Liver (tissue), 9 donors: ENCODE data around the gene ZNF777. TPM values are rescaled to one million over a fixed set of nuclear protein-coding genes. Genes with fewer than 3 reads are reported as not detected.
"Not testable (repeated sequence)": the region's sequence is repeated elsewhere in the genome, so short reads cannot be mapped to it uniquely, and the experiment has no call there.

Experiments used
- DNase-seq: peaks from one replicate; pipeline ENCODE4 v3.0.0-alpha.2; 2017; ENCODE audit warnings: low spot score
- H3K27ac ChIP-seq, 2 donors: one replicate each; pipeline ENCODE4 v1.7.0; 2013; ENCODE audit warnings: inconsistent platforms in 2 of 2, low read length in 2 of 2, control low read depth in 1 of 2, low read depth in 1 of 2, mild to moderate bottlenecking in 1 of 2
- H3K27me3 ChIP-seq, 4 donors: one replicate each; pipeline versions ENCODE4 v1.6.1 to v1.7.0; 2013; ENCODE audit warnings: low read length in 3 of 4, inconsistent platforms in 1 of 4, mild to moderate bottlenecking in 1 of 4, moderate library complexity in 1 of 4; ENCODE audit not compliant: control insufficient read depth in 4 of 4, insufficient read depth in 4 of 4
- H3K36me3 ChIP-seq, 4 donors: one replicate each; pipeline versions ENCODE4 v1.6.1 to v1.7.0; 2013; ENCODE audit warnings: low read length in 3 of 4, mild to moderate bottlenecking in 3 of 4, low read depth in 1 of 4, moderate library complexity in 1 of 4; ENCODE audit not compliant: control insufficient read depth in 4 of 4, insufficient read depth in 3 of 4
- H3K4me1 ChIP-seq, 4 donors: one replicate each; pipeline versions ENCODE4 v1.6.1 to v1.7.0; 2013; ENCODE audit warnings: low read length in 3 of 4, mild to moderate bottlenecking in 3 of 4, moderate library complexity in 1 of 4; ENCODE audit not compliant: control insufficient read depth in 4 of 4, insufficient read depth in 4 of 4
- H3K4me3 ChIP-seq, 3 donors: one replicate each; pipeline versions ENCODE4 v1.6.1 to v1.7.0; 2013; ENCODE audit warnings: low read length in 3 of 3, control low read depth in 1 of 3, low read depth in 1 of 3, mild to moderate bottlenecking in 1 of 3
- H3K9ac ChIP-seq, 2 donors: one replicate each; pipeline ENCODE4 v1.7.0; 2013; ENCODE audit warnings: low read length in 2 of 2, mild to moderate bottlenecking in 2 of 2, moderate library complexity in 2 of 2, control low read depth in 1 of 2, low read depth in 1 of 2
- H3K9me3 ChIP-seq, 4 donors: one replicate each; pipeline versions ENCODE4 v1.6.1 to v1.7.0; 2013; ENCODE audit warnings: low read length in 3 of 4; ENCODE audit not compliant: control insufficient read depth in 4 of 4
- ATF3 ChIP-seq: IDR thresholded peaks from 2 replicates; pipeline ENCODE4 v1.6.1; 2016; ENCODE audit warnings: antibody characterized with exemption
- EGR1 ChIP-seq, 2 donors: IDR thresholded peaks; 2 replicates each; pipeline ENCODE4 v1.6.1; 2016 to 2018; ENCODE audit warnings: antibody characterized with exemption in 2 of 2, low read depth in 2 of 2
- FOXA1 ChIP-seq: IDR thresholded peaks from 2 replicates; pipeline ENCODE4 v1.6.1; 2016; ENCODE audit warnings: antibody characterized with exemption
- FOXA2 ChIP-seq: IDR thresholded peaks from 2 replicates; pipeline ENCODE4 v1.6.1; 2016; ENCODE audit warnings: antibody characterized with exemption
- GABPA ChIP-seq, 2 donors: IDR thresholded peaks in 1 of 2; conservative IDR thresholded peaks in 1 of 2; 2 replicates each; pipeline ENCODE4 v1.6.1; 2016; ENCODE audit warnings: antibody characterized with exemption in 2 of 2, mild to moderate bottlenecking in 1 of 2, moderate library complexity in 1 of 2
- HNF4A ChIP-seq, 2 donors: conservative IDR thresholded peaks; 2 replicates each; pipeline ENCODE4 v1.6.1; 2016; ENCODE audit warnings: antibody characterized with exemption in 2 of 2, mild to moderate bottlenecking in 2 of 2
- HNF4G ChIP-seq: IDR thresholded peaks from 2 replicates; pipeline ENCODE4 v1.6.1; 2016; ENCODE audit warnings: antibody characterized with exemption
- JUND ChIP-seq, 2 donors: IDR thresholded peaks; 2 replicates each; pipeline ENCODE4 v1.6.1; 2016; ENCODE audit warnings: antibody characterized with exemption in 2 of 2
- NR2F2 ChIP-seq: IDR thresholded peaks from 2 replicates; pipeline ENCODE4 v1.6.1; 2016; ENCODE audit warnings: antibody characterized with exemption
- RAD21 ChIP-seq, 2 donors: IDR thresholded peaks; 2 replicates each; pipeline ENCODE4 v1.6.1; 2016; ENCODE audit warnings: antibody characterized with exemption in 2 of 2, mild to moderate bottlenecking in 2 of 2
- REST ChIP-seq: IDR thresholded peaks from 2 replicates; pipeline ENCODE4 v1.6.1; 2016; ENCODE audit warnings: antibody characterized with exemption, mild to moderate bottlenecking
- RXRA ChIP-seq, 2 donors: IDR thresholded peaks; 2 replicates each; pipeline ENCODE4 v1.6.1; 2017 to 2018; ENCODE audit warnings: antibody characterized with exemption in 2 of 2, mild to moderate bottlenecking in 1 of 2
- SP1 ChIP-seq: IDR thresholded peaks from 2 replicates; pipeline ENCODE4 v1.6.1; 2018; ENCODE audit warnings: antibody characterized with exemption, mild to moderate bottlenecking
- YY1 ChIP-seq: IDR thresholded peaks from 2 replicates; pipeline ENCODE4 v1.6.1; 2016; ENCODE audit warnings: antibody characterized with exemption, mild to moderate bottlenecking
- WGBS: extraction: QIAGEN DNeasy Blood & Tissue Kit; methylation state at CpG from one replicate; pipeline ENCODE4 v1.1.7; 2013; 5-methylcytosine and 5-hydroxymethylcytosine counted together
- polyA plus RNA-seq, 2 donors: library from polyadenylated mRNA; stranded (reverse) in 1 of 2; unstranded in 1 of 2; fragments of 200-250 nt in 1 of 2; fragments of >200 nt in 1 of 2; fragmentation: Nextera tagmentation in 1 of 2; extraction: Ambion mirVana in 1 of 2; gene quantifications; one replicate each; pipeline versions ENCODE4 v1.2.1 to v1.2.3, GENCODE V29; 2013 to 2015
- total RNA-seq, 2 donors: library from RNA; depleted of rRNA; stranded (reverse); fragments of >200 nt; gene quantifications; one replicate each; pipeline ENCODE4 v1.2.3, GENCODE V29; 2014
- TF ChIP-seq, protein P1 (sequence below): fragments of 150-350 bp; IDR thresholded peaks from 2 replicates; pipeline ENCODE4 v1.5.1; 2017; ENCODE audit warnings: improper control_type of control experiment, low read depth, low read length; ENCODE audit not compliant: missing input control
- TF ChIP-seq, protein P2 (sequence below): IDR thresholded peaks from 2 replicates; pipeline ENCODE4 v1.6.1; 2016; ENCODE audit warnings: antibody characterized with exemption
- donor health status: healthy.
- donor health status: healthy.
- donor health status: healthy.
- donor health status: healthy.
- donor health status: healthy.

Gene ZNF777
- total and polyA plus RNA-seq, 4 donors, result 0.22 to 5.7 (median 4.1) TPM

DNA sequence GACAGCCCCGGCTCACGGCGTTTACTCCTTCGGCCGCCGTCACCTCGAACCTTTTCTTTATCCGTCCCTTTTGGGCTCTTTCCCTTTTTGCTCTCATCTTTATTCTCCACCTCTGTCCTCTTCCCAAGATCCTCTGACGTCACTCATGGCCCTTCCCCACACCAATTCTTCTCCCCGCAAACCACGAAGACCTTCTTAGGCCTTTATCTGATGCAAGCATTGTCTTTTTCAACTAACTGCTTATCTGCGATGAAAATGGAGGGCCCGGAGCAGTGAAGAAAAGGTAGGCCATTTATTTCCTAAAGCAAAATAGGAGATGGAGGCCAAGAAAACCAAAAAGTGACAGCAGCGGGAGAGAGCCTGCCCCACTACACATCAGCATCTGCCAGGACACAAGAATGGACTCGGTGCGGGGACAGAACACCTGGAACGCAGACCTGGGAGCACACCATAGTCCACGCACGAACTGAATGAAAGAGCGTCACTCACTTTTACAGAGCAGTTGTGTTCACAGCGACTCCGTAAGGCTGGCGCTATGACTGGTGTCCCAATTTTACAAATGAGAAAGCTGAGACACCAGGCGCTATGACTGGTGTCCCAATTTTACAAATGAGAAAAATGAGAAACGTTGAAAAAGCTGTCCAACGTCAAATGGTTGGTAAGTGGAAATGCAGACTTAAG, 45.3 kb downstream of the ZNF777 start:
- DNase-seq, result no peak
- Histone ChIP-seq H3K27ac (no peak overlapping the region), H3K9me3 (no peaks in the 10 kb centered on the region), H3K36me3 (no peaks in the 10 kb centered on the region), H3K4me1 (no peaks in the 10 kb centered on the region), H3K4me3 (no peak overlapping the region), H3K9ac (no peak overlapping the region), H3K27me3 (peaks cover 0 to 4% (median 0%) of the 10 kb centered on the region in 4 donors)
- 60% methylated on average over 26 of the region's 26 CpGs for WGBS
- TF ChIP-seq EGR1 (IDR thresholded peaks at IDR 0.05; ENCODE audit: low read depth in 2 of 2), result no peak
- TF ChIP-seq, protein P1, sequence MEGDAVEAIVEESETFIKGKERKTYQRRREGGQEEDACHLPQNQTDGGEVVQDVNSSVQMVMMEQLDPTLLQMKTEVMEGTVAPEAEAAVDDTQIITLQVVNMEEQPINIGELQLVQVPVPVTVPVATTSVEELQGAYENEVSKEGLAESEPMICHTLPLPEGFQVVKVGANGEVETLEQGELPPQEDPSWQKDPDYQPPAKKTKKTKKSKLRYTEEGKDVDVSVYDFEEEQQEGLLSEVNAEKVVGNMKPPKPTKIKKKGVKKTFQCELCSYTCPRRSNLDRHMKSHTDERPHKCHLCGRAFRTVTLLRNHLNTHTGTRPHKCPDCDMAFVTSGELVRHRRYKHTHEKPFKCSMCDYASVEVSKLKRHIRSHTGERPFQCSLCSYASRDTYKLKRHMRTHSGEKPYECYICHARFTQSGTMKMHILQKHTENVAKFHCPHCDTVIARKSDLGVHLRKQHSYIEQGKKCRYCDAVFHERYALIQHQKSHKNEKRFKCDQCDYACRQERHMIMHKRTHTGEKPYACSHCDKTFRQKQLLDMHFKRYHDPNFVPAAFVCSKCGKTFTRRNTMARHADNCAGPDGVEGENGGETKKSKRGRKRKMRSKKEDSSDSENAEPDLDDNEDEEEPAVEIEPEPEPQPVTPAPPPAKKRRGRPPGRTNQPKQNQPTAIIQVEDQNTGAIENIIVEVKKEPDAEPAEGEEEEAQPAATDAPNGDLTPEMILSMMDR, result no peak
- no peak for TF ChIP-seq FOXA2
- TF ChIP-seq, protein P2, sequence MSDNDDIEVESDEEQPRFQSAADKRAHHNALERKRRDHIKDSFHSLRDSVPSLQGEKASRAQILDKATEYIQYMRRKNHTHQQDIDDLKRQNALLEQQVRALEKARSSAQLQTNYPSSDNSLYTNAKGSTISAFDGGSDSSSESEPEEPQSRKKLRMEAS, result no peak
- TF ChIP-seq RXRA (IDR thresholded peaks at IDR 0.05), result no peak
- TF ChIP-seq ATF3, result no peak
- TF ChIP-seq NR2F2, result no peak
- no peak for TF ChIP-seq HNF4A (conservative IDR thresholded peaks at IDR 0.05)
- no peak for TF ChIP-seq JUND (IDR thresholded peaks at IDR 0.05)
- TF ChIP-seq HNF4G, result no peak

DNA sequence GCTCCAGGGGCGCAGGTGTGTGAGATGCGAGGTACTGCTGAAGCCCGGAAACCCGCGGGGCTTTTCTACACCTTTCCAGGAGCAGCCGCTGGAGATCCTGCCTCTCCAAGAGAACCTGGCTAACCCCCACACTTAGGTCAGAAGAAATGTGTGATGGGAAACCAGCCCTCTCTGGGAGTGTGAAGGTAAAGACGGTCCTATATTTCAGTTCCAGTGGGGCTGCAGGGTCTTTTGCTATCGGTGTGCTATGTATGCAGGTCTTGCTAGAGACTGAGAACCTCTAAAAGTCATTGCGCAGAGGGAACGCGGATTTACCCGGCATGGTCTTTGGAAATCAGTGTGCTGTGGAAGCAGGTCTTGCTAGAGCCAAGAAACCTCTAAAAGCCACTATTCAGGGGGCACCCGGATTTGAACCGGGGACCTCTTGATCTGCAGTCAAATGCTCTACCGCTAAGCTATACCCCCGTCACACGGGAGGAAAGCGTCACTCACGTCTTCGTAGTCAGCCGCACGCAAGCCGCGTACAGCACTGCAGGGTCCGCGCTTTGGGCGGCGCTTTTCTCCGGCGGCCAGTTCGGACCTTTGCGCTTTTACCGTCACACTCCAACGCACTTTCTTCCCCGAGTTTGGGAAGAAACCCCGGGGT, 46.0 kb downstream of the ZNF777 start:
- Histone ChIP-seq H3K9me3 (no peaks in the 10 kb centered on the region), H3K36me3 (no peaks in the 10 kb centered on the region), H3K27ac (no peak overlapping the region), H3K4me3 (no peak overlapping the region), H3K27me3 (peaks cover 0 to 4% (median 0%) of the 10 kb centered on the region in 4 donors), H3K9ac (no peak overlapping the region), H3K4me1 (no peaks in the 10 kb centered on the region)
- TF ChIP-seq NR2F2 (peak; percentile 69), GABPA (IDR thresholded peaks at IDR 0.05 in 1 of 2, conservative IDR thresholded peaks at IDR 0.05 in 1 of 2) (no peak), ATF3 (peak; percentile 73)
- WGBS, result 16% methylated on average over 36 of the region's 36 CpGs
- DNase-seq, result peak; percentile 62

- Histone ChIP-seq H3K4me3 (no peak overlapping the region), H3K27ac (no peak overlapping the region), H3K36me3 (no peaks in the 10 kb centered on the region), H3K4me1 (no peaks in the 10 kb centered on the region), H3K9me3 (no peaks in the 10 kb centered on the region), H3K27me3 (peaks cover 0 to 4% (median 0%) of the 10 kb centered on the region in 4 donors), H3K9ac (no peak overlapping the region)
- 56% methylated on average over 5 of the region's 5 CpGs for WGBS
- DNase-seq, result no peak
- TF ChIP-seq YY1 (no peak), RAD21 (IDR thresholded peaks at IDR 0.05) (no peak), FOXA2 (no peak), REST (no peak), HNF4G (no peak), ATF3 (no peak), SP1 (no peak), FOXA1 (no peak)
These were observed 46.7 kb downstream of the ZNF777 start for GRCh38 chr7:149414171-149414570.

DNA sequence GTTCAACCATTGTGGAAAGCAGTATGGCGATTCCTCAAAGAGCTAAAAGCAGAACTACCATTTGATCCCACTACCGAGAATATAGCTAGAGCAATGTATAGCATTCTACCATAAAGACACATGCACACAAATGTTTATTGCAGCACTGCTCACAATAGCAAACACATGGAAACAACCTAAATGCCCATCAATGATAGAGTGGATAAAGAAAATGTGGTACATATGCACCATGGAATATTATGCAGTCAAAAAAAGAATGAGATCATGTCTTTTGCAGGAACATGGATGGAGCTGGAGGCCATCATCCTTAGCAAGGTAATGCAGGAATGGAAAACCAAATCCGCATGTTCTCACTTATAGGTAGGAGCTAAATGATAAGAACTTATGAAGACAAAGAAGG, 47.8 kb downstream of the ZNF777 start:
- WGBS, result 95% methylated on average over 3 of the region's 3 CpGs
- not testable (repeated sequence) for DNase-seq, H3K27me3 ChIP-seq, H3K4me1 ChIP-seq, H3K36me3 ChIP-seq, H3K9ac ChIP-seq, H3K4me3 ChIP-seq, H3K27ac ChIP-seq, H3K9me3 ChIP-seq
